ENCODE data around the gene ZP1. TPM values are rescaled to one million over a fixed set of nuclear protein-coding genes. Genes with fewer than 3 reads are reported as not detected.
"Not testable (repeated sequence)": the region's sequence is repeated elsewhere in the genome, so short reads cannot be mapped to it uniquely, and the experiment has no call there.

Gene ZP1
- total RNA-seq (2014; rRNA removed; shearing (Covaris generic)) = not detected in 2 replicates

DNA sequence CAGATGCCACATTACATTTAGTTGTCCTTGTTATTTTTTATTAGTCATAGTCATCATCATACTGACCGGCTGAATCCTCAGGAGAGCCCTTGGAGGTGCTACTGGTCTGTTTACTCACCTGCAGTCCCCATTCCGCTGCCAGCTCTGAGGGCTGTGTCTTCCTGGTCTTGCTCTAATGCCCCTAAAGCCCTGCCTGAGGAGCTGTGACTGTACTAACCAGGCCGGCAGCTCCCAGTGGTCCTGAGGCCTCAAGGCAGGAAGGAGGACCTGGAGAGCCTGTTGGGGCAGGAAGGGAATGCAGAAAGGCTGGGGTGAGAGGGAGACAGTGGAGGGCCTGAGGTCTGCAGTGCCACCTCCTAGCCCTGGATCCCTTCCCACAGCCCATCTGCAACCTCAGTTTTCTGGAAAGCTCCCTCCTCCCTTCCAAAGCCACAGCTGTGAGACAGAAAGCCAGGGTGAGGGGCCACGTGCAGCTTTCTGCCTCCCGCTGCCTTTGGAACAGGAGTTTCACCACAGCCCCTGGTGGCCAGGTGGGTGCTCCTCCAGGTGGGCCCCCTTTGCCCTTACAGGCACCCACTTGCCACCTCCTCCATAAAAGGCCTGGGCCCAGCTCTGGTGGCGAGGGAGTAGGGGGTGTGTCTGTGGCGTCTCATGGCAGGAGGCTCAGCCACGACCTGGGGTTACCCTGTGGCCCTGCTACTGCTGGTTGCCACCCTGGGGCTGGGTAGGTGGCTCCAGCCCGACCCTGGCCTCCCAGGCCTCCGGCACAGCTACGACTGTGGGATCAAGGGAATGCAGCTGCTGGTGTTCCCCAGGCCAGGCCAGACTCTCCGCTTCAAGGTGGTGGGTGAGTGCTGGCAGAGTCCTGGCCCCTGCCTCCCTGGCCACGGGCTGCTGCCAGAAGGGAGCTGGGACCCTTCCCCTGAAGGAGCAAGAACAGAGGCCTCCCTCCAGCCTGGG is at the start of gene ZP1:
ZP1 (plus strand) TSS at position 632 of the 960 bp plus-strand sequence; CDS start at position 652, 20 bp downstream.
- no peak for DNase-seq (ENCODE audit: low read depth)

DNA sequence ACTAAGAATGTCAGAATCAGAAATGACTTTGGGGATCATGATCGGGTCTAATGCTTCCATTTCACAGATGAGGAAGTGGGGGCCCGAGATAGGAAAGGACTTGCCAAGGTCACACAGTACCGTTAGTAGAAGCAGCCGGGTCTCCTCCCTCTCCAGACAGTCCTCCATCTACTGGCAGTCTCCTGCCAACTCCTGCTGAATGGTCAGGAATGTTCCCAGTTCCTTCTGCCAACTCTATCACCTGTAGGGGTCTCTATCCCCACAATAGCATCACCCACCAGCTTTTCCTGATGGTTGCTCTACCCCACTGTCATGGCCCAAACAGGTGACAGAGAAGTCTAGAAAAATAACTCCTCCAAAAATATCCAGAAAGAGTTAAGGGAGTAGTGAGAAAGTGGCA is 49.3 kb upstream of the ZP1 start:
- no peak for DNase-seq (ENCODE audit: low read depth)

DNA sequence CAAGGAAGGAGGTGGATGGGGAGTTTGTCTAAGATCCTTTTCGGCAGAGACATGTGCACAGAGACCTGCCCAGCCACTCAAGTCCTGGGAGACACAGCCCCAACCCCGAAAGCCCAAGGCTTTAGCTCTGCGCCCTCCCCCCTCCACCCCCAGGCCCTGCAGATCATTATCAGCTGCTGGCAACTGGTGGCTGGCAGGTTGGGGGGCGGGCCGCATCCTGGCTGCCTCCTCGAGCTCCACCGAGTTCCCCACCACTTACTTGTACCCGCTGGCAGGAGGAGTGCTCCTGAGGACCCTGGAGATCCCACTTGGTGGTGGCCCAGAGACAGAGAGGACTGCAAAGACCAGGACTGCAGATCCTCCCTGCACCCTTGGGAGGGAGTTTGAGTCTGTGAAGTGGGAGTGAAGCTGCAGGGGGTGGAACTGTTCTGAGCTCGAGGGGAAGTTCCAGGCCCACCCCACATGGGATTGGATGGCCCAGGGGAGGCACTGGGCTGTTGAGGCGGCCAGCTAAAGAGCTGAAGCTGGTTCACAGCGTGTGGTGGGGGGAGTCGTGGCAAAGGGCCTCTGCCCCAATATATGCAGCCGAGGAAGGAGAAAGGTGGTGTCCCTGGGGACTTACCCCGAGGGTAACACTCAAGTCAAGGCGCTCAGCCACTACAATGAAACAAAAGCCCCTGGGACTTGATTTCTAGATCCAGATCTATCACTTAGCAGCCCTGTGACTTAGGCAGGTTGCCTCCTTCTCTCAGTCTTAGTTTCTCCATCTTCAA is 45.3 kb upstream of the ZP1 start:
- no peak for DNase-seq (ENCODE audit: low read depth)

GRCh38 chr11:60823745-60824306 is 43.5 kb upstream of the ZP1 start:
- not testable (repeated sequence) for DNase-seq (ENCODE audit: low read depth)

DNA sequence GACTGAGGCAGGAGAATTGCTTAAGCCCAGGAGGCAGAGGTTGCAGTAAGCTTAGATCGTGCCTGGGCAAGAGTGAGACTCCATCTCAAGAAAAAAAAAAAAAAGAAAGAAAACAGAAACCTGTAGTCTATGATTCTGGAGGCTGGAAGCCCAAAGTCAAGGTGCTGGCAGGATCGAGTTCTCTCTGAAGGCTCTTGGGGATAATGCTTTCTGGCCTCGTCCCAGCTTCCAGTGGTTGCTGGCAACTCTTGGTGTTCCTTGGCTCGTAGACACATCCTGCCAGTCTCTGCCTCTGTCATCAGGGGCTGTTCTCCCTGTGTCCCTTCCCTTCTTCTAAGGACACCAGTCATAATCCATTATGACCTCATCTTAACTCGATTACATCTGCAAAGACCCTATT is 42.2 kb upstream of the ZP1 start:
- no peak for DNase-seq (ENCODE audit: low read depth)

DNA sequence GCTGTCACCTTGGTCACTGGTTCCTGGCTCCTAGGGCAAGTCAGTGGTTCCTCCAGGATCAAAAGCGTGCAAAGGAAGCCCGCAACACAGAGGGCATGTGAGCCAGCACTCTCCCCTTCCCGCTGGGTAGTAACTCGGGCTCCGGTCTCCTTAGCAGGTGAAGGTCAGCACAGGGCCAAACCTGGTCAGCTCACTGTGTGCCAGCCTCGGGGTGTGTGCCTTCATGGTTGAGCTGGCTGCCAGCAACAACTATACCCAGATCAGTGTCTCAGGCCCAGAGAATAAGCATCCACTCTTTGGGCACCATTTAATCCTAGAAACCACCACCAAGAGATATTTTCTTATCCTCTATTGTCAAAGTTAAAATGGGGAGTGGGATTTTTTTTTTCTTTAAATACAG is 41.6 kb upstream of the ZP1 start:
- DNase-seq (ENCODE audit: low read depth) = no peak

- DNase-seq (ENCODE audit: low read depth) = no peak
Measured at GRCh38 chr11:60830478-60831142, 36.7 kb upstream of the ZP1 start.

DNA sequence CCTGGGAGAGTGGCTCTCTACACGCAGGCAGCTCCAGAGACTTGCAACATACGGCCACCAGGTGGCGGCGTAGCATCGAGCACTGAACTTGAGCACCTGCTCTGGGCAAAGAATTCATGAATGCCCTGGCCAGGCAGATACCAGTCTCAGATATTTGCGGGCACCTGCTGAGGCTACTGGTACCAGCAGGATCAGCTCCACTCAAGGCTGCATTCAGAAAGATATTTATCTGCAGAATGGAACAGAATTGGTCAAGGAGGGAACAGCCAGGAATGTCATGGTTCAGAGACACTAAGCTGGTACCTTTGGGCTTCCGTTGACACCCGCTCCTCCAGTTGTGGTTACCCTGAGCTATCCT is 36.2 kb upstream of the ZP1 start:
- peak; percentile 81 for DNase-seq (ENCODE audit: low read depth)

GRCh38 chr11:60831501-60832079 is 35.8 kb upstream of the ZP1 start:
- peak; percentile 51 for DNase-seq (ENCODE audit: low read depth)

DNA sequence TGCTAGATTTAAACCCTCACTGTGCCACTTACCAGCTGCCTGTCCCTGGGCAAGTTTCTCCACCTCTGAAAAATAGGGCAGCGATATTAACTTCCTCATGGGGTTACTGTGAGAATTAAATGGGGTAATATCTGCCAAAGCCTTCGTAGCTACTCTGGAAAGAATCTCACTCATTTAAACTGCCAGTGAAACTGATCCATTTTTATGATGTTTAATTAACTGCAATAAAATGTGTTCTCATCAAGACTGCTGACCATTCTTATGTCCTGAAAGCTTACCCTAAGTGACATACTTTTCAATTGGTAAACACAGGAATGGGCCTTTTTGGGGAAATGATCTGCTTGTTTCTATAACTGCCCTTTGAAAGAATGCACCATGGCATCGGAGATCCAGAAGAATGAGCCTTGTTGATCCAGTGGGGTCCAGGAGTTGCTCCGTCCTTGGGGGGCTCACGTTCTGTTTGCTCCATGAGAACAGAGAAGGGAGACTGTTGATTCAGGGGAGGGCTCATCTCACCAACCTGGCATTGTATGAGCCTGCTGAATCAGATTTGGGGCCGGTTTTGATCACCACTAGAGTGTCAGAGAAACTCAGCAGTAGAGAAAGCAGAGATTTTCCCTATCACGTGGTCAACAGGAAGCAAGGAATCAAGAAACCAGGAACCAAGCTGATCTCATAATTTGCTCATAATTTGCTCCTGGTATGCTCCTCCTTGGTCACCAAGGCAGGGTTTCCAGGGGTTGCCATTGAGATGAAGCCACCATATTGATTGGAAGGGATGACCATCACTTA is 32.4 kb upstream of the ZP1 start:
- DNase-seq (ENCODE audit: low read depth) = no peak

DNA sequence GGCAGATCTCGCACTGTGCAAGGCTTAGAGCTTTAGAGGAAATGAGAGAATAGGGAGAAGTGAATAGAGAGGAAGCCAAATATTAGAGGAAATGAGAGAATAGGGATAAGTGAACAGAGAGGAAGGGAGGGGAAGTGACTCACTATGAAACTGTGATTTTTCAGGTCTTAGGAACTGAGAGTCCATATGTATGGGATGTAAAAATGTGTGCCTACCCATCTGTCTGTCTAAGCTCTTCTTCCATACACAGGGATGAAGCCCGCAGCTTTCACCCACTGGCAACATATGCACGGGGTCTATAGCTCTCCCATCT is 31.9 kb upstream of the ZP1 start:
- DNase-seq (ENCODE audit: low read depth) = peak; percentile 32

DNA sequence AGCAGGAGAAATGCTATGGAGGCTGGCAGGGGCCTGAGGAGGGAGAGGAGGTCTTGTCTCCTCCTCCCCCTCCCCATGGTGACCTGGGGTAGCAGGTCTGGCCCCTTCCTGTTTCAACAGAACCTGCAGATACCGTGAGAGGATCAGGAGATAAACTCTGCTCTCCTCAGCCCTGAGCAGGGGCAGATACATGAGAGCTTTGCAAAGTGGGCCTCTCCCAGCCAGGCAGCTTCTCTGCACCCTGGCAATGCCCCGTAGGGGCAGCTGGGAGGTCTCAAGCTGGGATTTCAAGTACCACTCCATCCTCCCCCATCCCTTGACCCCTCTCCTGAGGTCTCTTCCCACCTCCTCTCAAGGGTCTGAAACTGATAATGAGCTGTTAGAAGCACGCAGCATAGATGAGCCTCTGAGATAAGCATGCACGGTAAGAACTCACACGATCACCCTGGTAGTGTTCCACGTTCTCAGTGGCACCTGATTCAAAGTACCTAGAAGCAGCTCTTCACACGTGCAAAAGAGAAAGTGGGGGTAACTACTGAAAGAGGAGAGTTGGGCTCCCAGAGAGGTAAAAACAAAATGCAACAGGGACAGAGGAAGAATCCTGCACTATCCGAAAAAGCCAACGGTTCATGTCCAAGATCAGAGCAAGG is 30.4 kb upstream of the ZP1 start:
- no peak for DNase-seq (ENCODE audit: low read depth)

- no peak for DNase-seq (ENCODE audit: low read depth)
Measured at GRCh38 chr11:60838132-60838531, 29.2 kb upstream of the ZP1 start.

- DNase-seq (ENCODE audit: low read depth) = peak; percentile 80
Measured at GRCh38 chr11:60840470-60841430, 26.6 kb upstream of the ZP1 start.

GRCh38 chr11:60841797-60842667 is 25.3 kb upstream of the ZP1 start, which contains the start of gene CCDC86:
CCDC86 (plus strand) TSS chr11:60842113; CDS start chr11:60842125, 12 bp downstream.
- peak; percentile 96 for DNase-seq (ENCODE audit: low read depth)

- no peak for DNase-seq (ENCODE audit: low read depth)
Measured at GRCh38 chr11:60842668-60843600, 24.4 kb upstream of the ZP1 start.

Data from Daoy (cell line).